Measurements from ENCODE around the gene PDE3A.

DNA sequence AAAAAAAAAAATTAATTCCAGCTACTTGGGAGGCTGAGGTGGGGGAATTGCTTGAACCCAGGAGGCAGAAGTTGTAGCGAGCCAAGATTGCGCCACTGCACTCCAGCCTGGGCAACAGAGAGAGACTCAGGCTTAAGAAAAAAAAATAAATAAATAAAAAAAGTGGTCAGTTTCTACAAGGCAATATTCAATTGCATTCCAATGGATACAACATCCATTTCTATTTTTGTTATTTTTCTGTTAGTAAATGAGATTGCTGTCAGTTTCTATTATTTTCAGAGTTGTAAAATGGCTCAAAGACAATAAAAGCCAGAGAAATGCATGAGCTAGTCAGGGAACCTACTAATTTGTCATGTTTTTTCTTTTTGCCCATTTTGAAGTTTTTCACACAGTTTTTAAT lies 119.2 kb downstream of the PDE3A start:
- TF ChIP-seq EZH2 (IDR thresholded peaks at IDR 0.05) (no peak), POLR2AphosphoS5 (IDR thresholded peaks at IDR 0.05; ENCODE audit: borderline replicate concordance, low read depth, low read length) (no peak)

Measured in SK-N-MC (cell line).